ENCODE results near the gene CLBA1.

Gene CLBA1

GRCh38 chr14:104989236-104989950 lies 3.8 kb downstream of the CLBA1 start:
- H3K36me3 ChIP-seq, result no peaks in the 10 kb centered on the region; the same call in none of the 2 replicates
- DNase-seq, result no peak
- H3K4me3 ChIP-seq (ENCODE audit: low read depth, low read length), result no peak overlapping the region
- no peaks in the 10 kb centered on the region for H3K9me3 ChIP-seq
- no peaks in the 10 kb centered on the region; the same call in 1 of the 2 replicates for H3K4me1 ChIP-seq
- H3K27me3 ChIP-seq, result no peaks in the 10 kb centered on the region
- no peak for TF ChIP-seq CTCF (IDR thresholded peaks at IDR 0.05; ENCODE audit: low read depth, low read length)

- no peaks in the 10 kb centered on the region for H3K9me3 ChIP-seq
- H3K36me3 ChIP-seq, result no peaks in the 10 kb centered on the region; the same call in none of the 2 replicates
- H3K4me1 ChIP-seq, result no peaks in the 10 kb centered on the region; the same call in 1 of the 2 replicates
- TF ChIP-seq CTCF (IDR thresholded peaks at IDR 0.05; ENCODE audit: low read depth, low read length), result no peak
- DNase-seq, result no peak
- H3K27me3 ChIP-seq, result no peaks in the 10 kb centered on the region
- no peak overlapping the region for H3K4me3 ChIP-seq (ENCODE audit: low read depth, low read length)
These were observed 4.3 kb downstream of the CLBA1 start for GRCh38 chr14:104989951-104990303.

- no peak for TF ChIP-seq CTCF (IDR thresholded peaks at IDR 0.05; ENCODE audit: low read depth, low read length)
- H3K4me1 ChIP-seq, result no peaks in the 10 kb centered on the region
- H3K36me3 ChIP-seq, result no peaks in the 10 kb centered on the region; the same call in none of the 2 replicates
- DNase-seq, result no peak
- H3K9me3 ChIP-seq, result no peaks in the 10 kb centered on the region
- no peaks in the 10 kb centered on the region for H3K27me3 ChIP-seq
- H3K4me3 ChIP-seq (ENCODE audit: low read depth, low read length), result no peak overlapping the region
These were observed 6.3 kb downstream of the CLBA1 start for GRCh38 chr14:104991896-104992230.

GRCh38 chr14:104992501-104992900 lies 6.9 kb downstream of the CLBA1 start:
- TF ChIP-seq CTCF (IDR thresholded peaks at IDR 0.05; ENCODE audit: low read depth, low read length), result no peak
- H3K4me3 ChIP-seq (ENCODE audit: low read depth, low read length), result no peak overlapping the region

GRCh38 chr14:104993306-104993705 lies 7.7 kb downstream of the CLBA1 start:
- Histone ChIP-seq H3K4me1 (no peaks in the 10 kb centered on the region), H3K27me3 (no peaks in the 10 kb centered on the region), H3K4me3 (ENCODE audit: low read depth, low read length) (no peak overlapping the region), H3K9me3 (no peaks in the 10 kb centered on the region), H3K36me3 (no peaks in the 10 kb centered on the region; the same call in none of the 2 replicates)
- DNase-seq, result no peak
- no peak for TF ChIP-seq CTCF (IDR thresholded peaks at IDR 0.05; ENCODE audit: low read depth, low read length)

More at GRCh38 chr14:104992501-104992900, 6.9 kb downstream of the CLBA1 start:
- H3K4me1 ChIP-seq, result no peaks in the 10 kb centered on the region
- H3K27me3 ChIP-seq, result no peaks in the 10 kb centered on the region
- no peak for DNase-seq
- no peaks in the 10 kb centered on the region for H3K9me3 ChIP-seq
- no peaks in the 10 kb centered on the region; the same call in none of the 2 replicates for H3K36me3 ChIP-seq

GRCh38 chr14:104993808-104994591 lies 8.4 kb downstream of the CLBA1 start:
- Histone ChIP-seq H3K36me3 (no peaks in the 10 kb centered on the region; the same call in none of the 2 replicates), H3K4me1 (no peaks in the 10 kb centered on the region)

More at GRCh38 chr14:104993808-104994591, 8.4 kb downstream of the CLBA1 start:
- peak; percentile 10; the same call in 1 of the 2 replicates for TF ChIP-seq CTCF (IDR thresholded peaks at IDR 0.05; ENCODE audit: low read depth, low read length)
- no peak overlapping the region for H3K4me3 ChIP-seq (ENCODE audit: low read depth, low read length)
- no peaks in the 10 kb centered on the region for H3K27me3 ChIP-seq
- H3K9me3 ChIP-seq, result no peaks in the 10 kb centered on the region
- peak; percentile 59 for DNase-seq
